GM12874 (cell line): ENCODE data around the gene CRAT.

Experiments
- CTCF ChIP-seq: IDR thresholded peaks from 2 replicates; pipeline ENCODE4 v1.5.1; 2011; ENCODE audit warnings: low read depth, mild to moderate bottlenecking, control low read depth, low read length, moderate library complexity; ENCODE audit not compliant: insufficient read depth

Gene CRAT

DNA sequence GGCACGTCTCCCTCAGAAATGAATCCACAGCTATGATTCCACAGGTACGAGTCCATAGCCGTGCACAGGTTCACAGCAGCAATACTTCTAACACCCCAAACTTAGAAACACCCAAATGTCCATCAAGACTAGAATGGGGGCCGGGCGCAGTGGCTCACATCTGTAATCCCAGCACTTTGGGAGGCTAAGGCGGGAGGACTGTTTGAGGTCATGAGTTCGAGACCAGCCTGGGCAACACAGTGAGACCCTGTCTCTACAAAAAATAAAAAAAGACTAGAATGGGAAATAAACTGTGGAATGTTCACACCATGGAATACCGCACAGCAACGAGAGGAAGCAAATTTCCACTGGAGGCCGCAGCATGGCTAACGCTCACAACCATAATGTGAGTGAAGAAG lies 34.0 kb downstream of the CRAT start:
- no peak for TF ChIP-seq CTCF

DNA sequence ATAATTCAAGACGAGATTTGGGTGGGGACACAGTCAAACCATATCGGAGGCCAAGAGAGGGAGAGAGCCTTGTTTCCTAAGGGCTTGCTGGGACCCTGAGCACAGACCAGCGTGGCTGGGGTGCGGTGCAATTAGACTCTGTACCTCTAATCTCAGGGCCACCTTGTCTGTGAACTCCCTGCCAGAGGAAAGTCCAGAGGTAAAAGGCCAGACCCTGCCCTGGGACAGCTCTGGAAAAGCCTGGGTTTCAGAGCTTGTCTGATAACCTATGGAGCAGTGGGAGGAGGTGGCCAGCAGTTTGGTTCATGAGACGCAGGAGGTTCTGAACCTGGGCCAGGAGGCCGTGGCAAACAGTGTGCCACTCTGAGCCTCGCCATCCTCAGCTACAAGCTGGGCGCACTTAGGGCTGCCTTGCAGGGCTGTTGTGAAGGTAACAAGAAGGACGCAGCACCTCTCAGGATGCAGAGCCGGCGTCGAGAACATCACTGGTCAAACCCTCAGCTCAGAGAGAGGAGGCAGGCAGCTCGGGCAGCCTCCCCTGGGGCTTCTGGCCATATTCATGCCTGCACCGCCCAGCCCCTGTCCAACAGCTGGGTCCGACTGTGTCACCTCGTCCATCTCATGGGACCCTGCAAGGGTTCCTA lies 34.5 kb downstream of the CRAT start:
- no peak for TF ChIP-seq CTCF

DNA sequence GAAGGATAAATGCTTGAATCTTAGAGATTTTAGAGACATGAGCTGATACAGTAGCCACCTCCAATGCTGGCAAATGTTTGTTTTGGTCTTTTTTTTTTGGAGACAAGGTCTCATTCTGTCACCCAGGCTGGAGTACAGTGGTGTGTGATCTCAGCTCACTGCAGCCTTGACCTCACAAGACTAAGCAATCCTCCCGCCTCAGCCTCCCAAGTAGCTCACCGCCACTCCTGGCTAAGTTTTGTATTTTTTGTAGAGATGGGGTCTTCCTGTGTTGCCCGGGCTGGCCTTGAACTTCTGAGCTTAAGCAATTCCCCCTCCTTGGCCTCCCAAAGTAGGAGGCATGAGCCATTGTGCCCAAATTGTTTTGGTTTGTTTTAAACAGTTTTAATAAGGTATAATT lies 36.5 kb downstream of the CRAT start:
- no peak for TF ChIP-seq CTCF

DNA sequence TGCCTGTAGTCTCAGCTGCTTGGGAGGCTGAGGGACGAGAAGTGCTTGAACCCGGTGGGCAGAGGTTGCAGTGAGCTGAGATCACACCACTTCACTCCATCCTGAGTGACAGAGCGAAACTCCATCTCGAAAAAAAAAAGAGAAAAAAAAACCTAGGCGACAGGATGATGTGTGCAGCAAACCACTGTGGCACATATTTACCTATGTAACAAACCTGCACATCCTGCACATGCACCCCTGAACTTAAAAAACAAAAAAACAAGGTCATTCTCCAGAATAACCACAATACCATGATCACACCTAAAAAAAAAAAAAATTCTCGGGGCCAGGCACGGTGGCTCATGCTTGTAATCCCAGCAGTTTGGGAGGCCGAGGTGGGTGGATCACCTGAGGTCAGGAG lies 37.2 kb downstream of the CRAT start:
- no peak for TF ChIP-seq CTCF

- no peak for TF ChIP-seq CTCF
Observed at GRCh38 chr9:129072171-129072570, 38.4 kb downstream of the CRAT start.

DNA sequence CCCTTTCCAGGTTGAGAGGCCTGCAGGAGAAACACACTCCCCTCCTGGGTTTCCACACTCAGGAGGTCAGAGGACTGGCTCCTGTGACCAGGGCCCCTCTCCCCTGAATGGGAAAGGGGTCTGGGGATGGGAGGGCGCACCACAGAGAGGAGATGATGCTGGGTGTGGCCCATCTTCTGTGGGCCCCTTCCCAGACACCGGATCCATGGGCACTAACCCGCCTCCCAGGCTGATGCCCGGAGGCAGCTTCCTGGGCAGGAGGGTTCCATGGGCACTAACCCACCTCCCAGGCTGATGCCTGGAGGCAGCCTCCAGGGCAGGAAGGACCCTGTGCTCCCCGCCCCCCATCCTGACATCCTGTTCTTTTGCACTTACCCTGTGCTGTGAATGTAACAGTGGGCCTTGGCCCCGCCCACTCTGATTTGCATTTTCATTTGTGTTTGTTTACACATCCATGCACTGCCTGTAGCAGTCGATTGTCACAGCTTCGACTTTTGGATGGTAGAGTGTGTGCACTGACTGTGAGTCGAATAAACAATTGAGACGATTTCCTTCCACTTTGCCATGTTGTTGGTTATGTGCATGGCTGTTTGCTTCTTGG lies 39.0 kb downstream of the CRAT start:
- TF ChIP-seq CTCF, result no peak

DNA sequence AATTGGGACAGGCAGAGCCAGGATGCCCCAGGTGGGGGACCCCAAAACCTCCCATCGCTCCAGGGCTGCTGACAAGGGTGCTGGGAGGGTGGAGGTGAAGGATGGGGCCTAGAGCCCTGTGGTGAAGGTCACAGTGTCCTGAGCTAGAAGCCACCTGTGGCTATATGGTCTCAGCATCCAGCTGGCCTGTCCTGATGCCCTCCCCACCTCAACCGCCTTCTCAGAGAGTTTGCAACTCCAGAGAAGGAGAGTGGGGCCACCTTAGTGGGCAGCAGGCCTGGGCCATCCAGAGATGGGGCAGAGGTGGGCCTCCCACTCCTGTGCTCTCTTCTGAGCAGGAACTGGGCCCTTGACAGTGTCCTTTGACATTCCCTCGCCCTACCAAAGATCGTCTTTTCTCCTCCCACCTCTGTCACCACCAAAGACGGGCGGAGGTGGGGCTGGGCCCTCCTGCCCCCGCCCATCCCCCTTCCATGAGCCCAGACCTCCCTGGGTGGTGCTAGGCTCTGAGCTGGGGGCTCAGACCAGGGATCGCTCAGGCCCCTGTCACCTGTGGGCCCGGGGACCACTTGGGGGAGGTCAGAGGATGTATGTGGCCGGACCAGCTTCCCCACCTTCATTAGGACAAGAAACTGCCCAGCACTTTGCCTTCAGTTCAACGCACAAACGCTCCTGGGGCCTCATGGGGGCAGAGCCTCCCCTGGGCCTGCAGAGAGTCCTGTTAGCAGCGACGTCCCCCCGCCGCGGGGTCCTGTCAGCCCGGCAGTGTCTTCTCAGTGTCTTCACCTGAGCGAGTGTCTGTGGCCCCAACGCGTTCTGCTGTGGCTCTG lies 39.7 kb downstream of the CRAT start:
- no peak for TF ChIP-seq CTCF
